Measurements from ENCODE around the gene GDPD1.

Gene GDPD1

GRCh38 chr17:59244081-59244480 lies 23.8 kb downstream of the GDPD1 start:
- DNase-seq (ENCODE audit: low spot score) = no peak
- TF ChIP-seq CTCF (IDR thresholded peaks at IDR 0.05; ENCODE audit: extremely low read depth, missing control alignments) = no peak

- DNase-seq (ENCODE audit: low spot score) = no peak
- no peak for TF ChIP-seq CTCF (IDR thresholded peaks at IDR 0.05; ENCODE audit: extremely low read depth, missing control alignments)
These were observed 34.4 kb downstream of the GDPD1 start for GRCh38 chr17:59254742-59255141.

GRCh38 chr17:59257101-59257500 lies 36.8 kb downstream of the GDPD1 start:
- DNase-seq (ENCODE audit: low spot score) = no peak
- no peak for TF ChIP-seq CTCF (IDR thresholded peaks at IDR 0.05; ENCODE audit: extremely low read depth, missing control alignments)

- no peak for TF ChIP-seq CTCF (IDR thresholded peaks at IDR 0.05; ENCODE audit: extremely low read depth, missing control alignments)
- DNase-seq (ENCODE audit: low spot score) = no peak
These were observed 40.4 kb downstream of the GDPD1 start for GRCh38 chr17:59260722-59261121.

- TF ChIP-seq CTCF (IDR thresholded peaks at IDR 0.05; ENCODE audit: extremely low read depth, missing control alignments) = no peak
- DNase-seq (ENCODE audit: low spot score) = no peak
These were observed 46.4 kb downstream of the GDPD1 start for GRCh38 chr17:59266745-59267144.

GRCh38 chr17:59267776-59268175 lies 47.5 kb downstream of the GDPD1 start:
- no peak for TF ChIP-seq CTCF (IDR thresholded peaks at IDR 0.05; ENCODE audit: extremely low read depth, missing control alignments)

GRCh38 chr17:59275618-59276017 lies 55.3 kb downstream of the GDPD1 start:
- no peak for DNase-seq (ENCODE audit: low spot score)
- TF ChIP-seq CTCF (IDR thresholded peaks at IDR 0.05; ENCODE audit: extremely low read depth, missing control alignments) = no peak

More at GRCh38 chr17:59267776-59268175, 47.5 kb downstream of the GDPD1 start:
- no peak for DNase-seq (ENCODE audit: low spot score)
